ENCODE results near the gene ZNF436. TPM values are rescaled to one million over a fixed set of nuclear protein-coding genes. Genes with fewer than 3 reads are reported as not detected.

The ZNF436 gene
- total RNA-seq, 4 donors from 2014 or later: 18.9 to 26.6 (median 22.2) TPM

DNA sequence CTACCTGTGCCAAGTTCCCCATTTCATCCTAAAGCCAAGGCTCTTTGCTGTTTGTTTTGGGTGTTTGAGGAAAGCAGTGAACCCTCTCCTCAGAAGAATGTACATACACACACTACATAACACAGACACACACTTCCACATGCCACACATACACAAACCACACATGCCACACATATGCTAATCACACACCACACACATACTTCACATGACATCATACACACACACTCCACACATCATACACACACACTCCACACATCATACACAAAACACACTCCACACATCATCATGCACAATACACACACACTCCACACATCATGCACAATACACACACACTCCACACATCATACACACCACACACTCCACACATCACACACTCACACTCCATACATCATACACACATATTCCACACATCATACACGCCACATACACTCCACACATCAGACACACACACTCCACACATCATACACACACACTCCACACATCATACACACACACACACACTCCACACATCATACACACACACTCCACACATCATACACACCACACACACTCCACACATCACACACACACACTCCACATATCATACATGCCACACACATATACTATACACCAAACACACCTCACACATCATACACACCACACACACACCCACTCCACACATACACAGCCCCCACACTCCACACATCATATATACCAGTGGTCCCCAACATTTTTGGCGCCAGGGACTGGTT, 22.7 kb upstream of the ZNF436 start:
- TF ChIP-seq, protein P1, sequence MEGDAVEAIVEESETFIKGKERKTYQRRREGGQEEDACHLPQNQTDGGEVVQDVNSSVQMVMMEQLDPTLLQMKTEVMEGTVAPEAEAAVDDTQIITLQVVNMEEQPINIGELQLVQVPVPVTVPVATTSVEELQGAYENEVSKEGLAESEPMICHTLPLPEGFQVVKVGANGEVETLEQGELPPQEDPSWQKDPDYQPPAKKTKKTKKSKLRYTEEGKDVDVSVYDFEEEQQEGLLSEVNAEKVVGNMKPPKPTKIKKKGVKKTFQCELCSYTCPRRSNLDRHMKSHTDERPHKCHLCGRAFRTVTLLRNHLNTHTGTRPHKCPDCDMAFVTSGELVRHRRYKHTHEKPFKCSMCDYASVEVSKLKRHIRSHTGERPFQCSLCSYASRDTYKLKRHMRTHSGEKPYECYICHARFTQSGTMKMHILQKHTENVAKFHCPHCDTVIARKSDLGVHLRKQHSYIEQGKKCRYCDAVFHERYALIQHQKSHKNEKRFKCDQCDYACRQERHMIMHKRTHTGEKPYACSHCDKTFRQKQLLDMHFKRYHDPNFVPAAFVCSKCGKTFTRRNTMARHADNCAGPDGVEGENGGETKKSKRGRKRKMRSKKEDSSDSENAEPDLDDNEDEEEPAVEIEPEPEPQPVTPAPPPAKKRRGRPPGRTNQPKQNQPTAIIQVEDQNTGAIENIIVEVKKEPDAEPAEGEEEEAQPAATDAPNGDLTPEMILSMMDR (IDR thresholded peaks at IDR 0.05; ENCODE audit: low read depth): no peak

DNA sequence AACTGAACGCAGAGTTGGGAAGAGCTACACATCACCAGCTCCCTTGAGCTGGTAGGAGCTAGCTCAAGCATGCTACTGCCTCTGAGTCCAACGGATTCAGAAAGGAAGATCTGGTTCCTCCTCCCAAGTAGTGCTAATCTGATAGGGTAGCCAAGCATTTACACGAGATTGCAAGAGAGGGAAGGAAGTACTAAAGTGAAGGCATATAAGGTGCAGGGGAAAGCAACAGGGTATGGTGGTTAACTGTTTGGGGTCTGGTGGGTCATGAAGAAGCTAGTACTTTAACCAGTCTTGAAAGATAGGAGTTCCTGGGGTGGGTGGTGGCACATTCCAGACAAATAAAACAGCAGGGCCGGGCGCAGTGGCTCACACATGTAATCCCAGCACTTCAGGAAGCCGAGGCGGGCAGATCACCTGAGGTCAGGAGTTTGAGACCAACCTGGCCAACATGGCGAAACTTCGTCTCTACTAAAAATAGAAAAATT, 20.2 kb upstream of the ZNF436 start:
- TF ChIP-seq, protein P1 (IDR thresholded peaks at IDR 0.05; ENCODE audit: low read depth): no peak

DNA sequence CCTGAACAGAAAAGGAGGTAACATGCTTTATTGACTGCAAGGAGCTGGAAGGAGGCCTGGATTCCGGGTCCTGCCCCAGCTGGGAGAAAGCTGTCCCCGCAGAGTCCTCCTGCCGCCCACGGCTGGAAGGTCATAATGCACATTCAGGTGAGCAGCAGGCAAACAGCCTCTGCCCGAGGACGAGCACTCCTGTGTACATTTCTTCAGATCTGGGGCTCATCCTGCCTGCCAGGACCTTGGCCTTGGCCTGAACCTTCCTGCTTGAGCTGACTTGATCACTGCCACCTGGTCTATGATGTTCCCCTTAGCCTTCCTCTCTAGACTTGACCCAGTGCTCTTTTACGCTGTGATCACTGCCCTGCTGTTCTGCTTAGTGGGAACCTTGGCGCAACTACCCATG, 17.9 kb upstream of the ZNF436 start:
- TF ChIP-seq, protein P1 (IDR thresholded peaks at IDR 0.05; ENCODE audit: low read depth): no peak

DNA sequence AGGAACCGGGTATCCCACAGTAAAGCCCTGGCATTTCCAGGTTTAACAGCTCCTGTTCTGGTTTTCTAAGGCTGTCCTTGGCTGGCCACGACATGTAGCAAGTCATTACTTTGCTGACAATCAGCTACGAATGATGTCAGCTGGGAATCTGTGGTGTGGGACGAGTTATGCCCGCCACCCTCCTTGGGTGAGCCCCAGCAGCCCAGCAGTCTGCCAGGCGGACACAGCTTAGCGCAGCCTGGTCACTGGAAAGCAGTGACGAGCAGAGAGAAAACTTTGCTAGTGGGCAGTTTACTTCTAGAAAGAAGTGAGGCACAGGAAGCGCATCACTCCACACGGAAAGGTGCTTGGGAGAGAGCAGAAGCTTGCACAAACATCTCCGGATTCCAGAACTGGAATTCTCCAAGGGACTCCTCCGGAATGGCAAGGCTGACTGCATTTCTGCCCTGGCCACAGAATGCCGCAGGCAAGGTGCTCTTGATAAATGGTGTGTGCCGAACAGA, 15.5 kb upstream of the ZNF436 start:
- TF ChIP-seq, protein P1 (IDR thresholded peaks at IDR 0.05; ENCODE audit: low read depth): no peak

DNA sequence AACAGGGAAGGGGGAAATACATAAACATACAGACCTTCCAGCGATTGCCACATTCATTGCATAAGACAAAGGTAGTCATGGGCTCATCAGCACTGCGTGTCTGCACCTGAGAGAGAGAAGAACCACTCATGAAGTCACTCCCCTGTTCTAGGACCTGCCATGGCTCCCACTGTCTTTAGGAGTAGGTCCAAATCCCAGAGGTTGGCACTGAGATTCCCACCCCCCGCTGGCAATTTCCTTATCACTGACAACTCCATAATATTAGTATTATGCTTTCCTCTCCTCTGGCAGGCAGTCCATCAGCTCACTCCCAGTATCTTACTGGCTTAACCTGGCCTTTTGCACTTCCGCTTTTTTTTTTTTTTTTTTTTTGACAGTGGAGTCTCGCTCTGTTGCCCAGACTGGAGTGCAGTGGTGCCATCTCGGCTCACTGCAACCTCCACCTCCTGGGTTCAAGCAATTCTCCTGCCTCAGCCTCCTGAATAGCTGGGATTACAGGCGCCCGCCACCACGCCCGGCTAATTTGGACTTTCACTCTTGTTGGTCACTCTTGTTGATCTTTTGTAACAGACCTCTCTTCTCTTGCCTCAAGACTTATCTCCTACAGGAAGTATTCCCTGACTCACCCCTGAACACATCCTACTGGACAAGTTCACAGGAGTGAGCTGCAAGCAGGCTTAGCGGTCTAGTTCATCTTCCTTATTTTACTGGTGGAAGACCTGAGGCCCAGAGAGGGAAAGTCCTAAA, 14.8 kb upstream of the ZNF436 start:
- TF ChIP-seq, protein P1 (IDR thresholded peaks at IDR 0.05; ENCODE audit: low read depth): no peak

DNA sequence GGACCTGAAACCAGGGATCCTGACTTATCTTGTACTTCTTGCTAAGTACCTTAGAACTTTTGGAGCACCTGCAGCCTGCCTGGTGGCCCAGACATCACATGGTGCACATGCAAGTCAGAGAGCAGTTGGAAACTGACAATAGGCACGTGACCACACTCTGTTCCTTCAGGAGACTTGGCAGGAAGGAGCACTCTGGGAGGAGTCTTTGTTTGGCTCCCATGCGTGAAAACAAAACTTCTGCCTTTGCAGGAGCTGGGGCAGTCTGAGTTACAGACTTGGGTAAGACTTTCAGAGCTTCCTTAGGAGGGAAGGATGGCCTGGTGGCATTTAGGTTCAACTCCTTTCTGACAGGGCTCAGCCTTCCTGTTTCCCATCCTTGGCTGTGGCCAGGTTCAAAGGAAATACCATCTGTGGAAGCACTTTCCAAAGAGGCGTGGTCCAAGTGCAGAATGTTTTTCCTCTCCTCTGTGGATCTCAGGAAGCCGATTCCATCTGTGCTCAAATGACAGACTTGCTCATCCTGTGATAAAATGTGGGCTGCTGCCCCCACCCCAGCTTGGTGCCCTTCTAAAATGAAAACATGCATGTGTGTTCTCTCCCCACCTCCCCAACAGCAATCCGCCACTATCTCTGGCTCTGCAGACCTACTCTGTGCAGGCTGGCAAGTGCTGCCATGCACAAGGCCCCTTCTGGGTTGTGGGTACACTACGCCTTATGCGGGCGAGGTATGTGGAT, 14.1 kb upstream of the ZNF436 start:
- TF ChIP-seq, protein P1 (IDR thresholded peaks at IDR 0.05; ENCODE audit: low read depth): no peak

Measured in subcutaneous adipose tissue (tissue), 4 donors.